Activated T-helper 1 cell treated with anti-CD3 and anti-CD28 coated beads, Interleukin-2, amount 50 U/mL, for 16 hours (primary cell): ENCODE results near the gene SERINC2.

Experiments
- DNase-seq, 2 donors: peaks; one replicate each; pipeline ENCODE4 v3.0.0-alpha.2; 2020; ENCODE audit warnings: low read depth in 1 of 2, low spot score in 1 of 2

The SERINC2 gene

GRCh38 chr1:31432592-31433395 is 19.8 kb downstream of the SERINC2 start:
- DNase-seq = no peak

DNA sequence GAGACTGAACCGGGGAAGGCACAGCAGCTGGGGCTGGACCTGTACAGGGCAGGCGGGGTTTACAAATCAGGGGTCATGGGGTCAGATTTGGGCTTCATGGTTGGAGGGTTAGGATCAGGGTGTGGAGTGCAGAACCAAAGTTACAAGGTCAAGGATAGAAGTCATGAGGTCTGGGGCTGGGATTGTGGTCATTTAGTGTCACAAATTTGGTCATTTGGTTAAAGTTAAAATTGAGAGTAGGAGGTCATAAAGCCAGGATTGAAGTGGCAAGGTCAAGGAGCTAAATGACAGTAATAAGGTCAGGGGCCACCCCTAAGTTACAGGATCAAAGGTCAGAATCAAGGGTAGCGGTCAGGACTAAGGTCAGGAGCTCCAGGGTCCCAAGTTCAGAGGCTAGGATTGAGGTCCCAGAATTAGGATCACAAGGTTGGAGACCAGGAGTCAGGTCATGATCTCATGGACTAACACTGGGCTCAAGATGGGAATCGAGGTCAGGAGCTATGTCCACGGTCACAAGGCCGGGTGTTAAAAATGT is 20.4 kb downstream of the SERINC2 start:
- DNase-seq = no peak

DNA sequence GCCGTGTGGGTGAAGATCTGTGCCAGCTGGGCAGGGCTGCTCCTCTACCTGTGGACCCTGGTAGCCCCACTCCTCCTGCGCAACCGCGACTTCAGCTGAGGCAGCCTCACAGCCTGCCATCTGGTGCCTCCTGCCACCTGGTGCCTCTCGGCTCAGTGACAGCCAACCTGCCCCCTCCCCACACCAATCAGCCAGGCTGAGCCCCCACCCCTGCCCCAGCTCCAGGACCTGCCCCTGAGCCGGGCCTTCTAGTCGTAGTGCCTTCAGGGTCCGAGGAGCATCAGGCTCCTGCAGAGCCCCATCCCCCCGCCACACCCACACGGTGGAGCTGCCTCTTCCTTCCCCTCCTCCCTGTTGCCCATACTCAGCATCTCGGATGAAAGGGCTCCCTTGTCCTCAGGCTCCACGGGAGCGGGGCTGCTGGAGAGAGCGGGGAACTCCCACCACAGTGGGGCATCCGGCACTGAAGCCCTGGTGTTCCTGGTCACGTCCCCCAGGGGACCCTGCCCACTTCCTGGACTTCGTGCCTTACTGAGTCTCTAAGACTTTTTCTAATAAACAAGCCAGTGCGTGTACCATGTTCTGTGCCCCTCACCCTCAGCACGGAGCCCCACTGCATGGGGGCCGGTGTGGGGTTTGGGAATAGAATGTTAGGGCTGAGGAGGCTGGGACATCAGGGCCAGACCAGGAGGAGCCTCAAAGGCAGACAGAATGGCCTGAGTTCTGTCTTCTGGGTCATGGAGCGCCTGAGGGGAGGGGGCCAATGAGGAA is 21.3 kb downstream of the SERINC2 start:
- DNase-seq = no peak

GRCh38 chr1:31434979-31435378 is 22.0 kb downstream of the SERINC2 start:
- DNase-seq = no peak

- no peak for DNase-seq
These were observed 22.7 kb downstream of the SERINC2 start for GRCh38 chr1:31435471-31436409.

DNA sequence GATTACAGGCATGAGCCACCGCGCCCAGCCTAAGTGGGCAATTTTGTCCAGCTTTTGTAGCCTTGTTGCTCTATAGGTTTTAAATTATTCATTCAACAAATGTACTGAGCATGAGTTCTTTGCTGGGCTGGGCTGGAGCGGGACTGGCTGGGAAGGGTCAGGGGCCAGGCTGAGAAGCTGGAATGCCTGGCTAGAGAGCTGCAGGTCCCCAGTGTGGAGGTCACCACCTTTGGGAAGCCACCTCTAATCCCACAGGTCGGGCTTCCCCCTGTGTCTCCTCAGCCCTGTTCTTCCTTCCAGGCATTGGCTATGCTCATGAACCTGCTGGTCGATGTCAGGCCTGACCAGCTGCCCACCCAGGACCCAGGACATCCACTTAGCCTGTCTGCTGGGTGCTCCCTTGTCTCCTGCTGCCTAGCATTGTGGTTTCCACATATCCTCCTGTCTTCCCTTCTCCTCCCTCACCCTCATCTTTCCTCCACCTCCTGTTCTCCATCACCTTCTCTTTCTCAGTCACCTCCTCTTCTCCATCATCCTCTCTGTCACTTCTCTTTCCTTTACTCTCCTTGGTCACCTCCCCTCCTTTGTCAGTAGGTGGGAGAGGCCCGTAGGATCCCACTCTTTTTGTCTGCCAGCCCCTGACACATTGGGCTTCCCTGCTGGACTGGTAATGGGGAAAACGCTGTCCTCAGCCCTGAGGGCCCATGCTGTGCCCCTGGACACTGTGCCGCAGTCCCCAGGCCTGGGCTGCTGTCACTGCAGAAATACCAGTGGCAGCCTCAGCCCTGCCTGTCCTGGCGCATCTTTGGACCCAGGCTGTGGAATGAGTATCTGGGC is 23.8 kb downstream of the SERINC2 start:
- no peak for DNase-seq

DNA sequence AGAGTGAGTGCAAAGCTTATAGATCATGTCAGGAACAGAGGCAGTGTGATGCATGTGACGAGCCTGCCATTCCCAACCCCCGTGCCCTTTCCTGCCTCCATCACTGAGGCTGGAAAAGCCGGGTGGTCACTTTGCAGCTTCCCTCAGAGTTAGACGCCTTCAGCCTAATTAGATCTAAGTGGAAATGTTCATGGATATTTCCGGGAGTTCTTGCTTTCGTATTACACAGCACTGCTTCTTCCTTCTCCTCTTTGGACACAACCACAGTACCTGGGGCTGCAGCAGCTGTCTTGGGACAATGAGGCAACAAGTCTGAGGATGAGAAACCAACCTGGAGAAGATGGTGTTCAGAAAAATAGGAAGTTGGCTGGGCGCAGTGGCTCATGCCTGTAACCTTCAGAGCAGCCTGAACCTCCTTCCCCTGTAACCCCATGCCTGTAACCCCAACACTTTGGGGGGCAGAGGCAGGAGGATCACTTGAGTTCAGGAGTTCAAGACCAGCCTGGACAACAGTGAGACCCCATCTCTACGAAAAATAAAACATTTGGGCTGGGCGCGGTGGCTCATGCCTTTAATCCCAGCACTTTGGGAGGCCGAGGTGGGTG is 24.5 kb downstream of the SERINC2 start:
- DNase-seq = no peak

- DNase-seq = no peak
These were observed 26.3 kb downstream of the SERINC2 start for GRCh38 chr1:31439276-31439675.

DNA sequence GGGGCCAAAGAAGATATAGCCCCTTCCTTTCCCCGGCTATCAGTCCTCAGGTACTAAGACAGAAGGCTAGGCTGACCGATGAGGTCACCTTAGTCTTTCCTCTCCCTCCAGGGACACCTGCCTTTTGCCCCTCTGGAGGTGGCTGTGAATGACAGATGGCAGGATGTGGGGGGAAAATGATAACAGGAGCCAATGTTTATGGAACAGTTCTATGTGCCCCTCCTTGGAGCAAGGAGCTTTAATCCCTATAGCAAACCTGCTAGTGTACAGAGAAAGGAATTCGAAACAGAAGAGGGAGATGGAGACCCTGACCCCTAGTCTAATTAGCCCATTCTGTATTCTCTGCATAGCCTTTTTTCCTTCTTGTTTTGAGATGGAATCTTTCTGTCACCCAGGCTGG is 28.1 kb downstream of the SERINC2 start:
- DNase-seq = no peak

GRCh38 chr1:31441558-31441957 is 28.5 kb downstream of the SERINC2 start:
- no peak for DNase-seq

DNA sequence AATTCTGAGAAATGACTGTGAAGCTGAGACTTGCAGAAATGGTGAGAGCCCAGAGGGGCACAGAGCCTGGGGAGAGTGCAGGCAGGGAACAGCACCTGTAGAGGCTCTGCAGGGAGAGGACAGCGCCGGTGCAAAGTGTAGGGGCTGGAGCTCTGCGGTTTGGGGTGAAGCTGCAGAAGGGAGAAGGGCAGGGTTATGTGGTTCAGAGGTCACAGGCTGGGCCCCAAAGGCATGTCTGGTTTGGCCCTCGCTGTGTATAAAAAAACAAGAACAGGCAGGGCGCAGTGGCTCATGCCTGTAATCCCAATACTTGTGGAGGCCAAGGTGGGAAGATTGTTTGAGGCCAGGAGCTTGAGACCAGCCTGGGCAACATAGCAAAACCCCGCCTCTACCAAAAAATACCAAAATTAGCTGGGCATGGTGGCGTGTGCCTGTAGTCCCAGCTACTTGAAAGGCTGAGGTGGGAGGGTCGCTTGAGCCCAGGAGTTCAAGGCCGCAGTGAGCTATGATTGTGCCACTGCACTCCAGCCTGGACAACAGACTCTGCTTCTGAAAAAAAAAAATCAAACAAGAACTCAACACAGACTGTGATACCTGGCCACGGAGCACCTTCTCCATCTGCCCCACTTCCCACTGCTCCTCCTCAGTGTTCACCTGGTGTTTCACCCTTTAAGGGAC is 29.1 kb downstream of the SERINC2 start:
- no peak for DNase-seq

- DNase-seq = no peak
These were observed 29.6 kb downstream of the SERINC2 start for GRCh38 chr1:31442648-31442994.

- DNase-seq = no peak
These were observed 30.7 kb downstream of the SERINC2 start for GRCh38 chr1:31443673-31444072.

- DNase-seq = no peak
These were observed 31.9 kb downstream of the SERINC2 start for GRCh38 chr1:31444725-31445448.

- no peak for DNase-seq
These were observed 32.9 kb downstream of the SERINC2 start for GRCh38 chr1:31445951-31446350.

DNA sequence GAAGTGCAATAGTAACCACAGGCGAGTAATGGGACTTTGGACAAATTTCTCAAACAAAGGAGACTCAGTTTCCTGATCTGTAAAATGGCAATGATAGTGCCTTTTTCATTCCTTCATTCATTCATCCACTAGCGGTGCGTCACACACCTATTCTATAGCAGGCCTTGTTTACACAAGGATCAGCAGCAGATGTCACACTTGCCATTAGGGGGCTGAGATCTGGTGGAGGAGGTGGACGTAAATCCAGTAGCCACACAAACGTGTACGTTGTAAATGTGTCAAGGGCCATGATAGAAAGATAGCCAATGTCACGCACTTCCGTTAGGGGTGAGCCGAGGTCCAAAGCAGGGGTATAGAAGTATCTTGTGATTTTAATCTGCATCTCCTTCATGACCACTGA is 34.2 kb downstream of the SERINC2 start:
- DNase-seq = no peak

DNA sequence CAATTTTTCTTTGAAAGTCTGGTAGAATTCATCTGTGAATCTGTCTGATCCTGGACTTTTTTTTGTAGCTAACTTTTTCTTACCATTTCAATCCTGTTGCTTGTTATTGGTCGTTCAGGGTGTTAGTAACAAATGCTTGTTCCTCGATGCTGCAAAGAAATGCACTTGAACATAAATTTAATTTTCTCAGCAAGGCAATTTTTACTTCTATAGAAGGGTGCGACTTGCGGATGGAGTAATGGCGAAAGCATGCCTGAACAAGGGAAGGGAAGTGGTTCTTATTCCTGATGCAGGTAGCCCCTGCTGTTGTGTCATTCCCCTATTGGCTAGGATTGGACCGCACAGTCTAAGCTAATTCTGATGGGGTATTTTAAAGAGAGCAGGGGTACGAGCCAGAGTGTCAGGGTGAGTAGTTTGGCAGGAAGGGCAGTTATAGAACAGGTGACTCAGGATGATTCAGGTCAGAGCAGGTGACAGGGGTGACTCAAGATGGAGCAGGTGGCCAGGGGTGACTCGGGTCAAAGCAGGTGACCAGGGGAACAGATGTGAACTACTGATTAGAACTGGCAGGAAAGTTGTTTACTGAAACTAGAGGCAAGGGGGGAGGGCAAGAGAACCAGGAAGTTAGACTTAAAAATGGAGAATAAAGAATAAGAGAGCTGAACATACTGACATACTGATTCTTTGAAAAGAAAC is 40.5 kb downstream of the SERINC2 start:
- no peak for DNase-seq

GRCh38 chr1:31458287-31458896 is 45.4 kb downstream of the SERINC2 start:
- no peak for DNase-seq
